NCI-H128 (cell line): Measurements from ENCODE around the gene FAM117A.
A peak's percentile ranks its signal among the peaks of the same experiment; 100 is the strongest.

Source experiments
- DNase-seq: peaks from one replicate; lab custom pipeline; 2025; ENCODE audit not compliant: unreplicated experiment; lab: John Stamatoyannopoulos, UW

The FAM117A gene, protein sequence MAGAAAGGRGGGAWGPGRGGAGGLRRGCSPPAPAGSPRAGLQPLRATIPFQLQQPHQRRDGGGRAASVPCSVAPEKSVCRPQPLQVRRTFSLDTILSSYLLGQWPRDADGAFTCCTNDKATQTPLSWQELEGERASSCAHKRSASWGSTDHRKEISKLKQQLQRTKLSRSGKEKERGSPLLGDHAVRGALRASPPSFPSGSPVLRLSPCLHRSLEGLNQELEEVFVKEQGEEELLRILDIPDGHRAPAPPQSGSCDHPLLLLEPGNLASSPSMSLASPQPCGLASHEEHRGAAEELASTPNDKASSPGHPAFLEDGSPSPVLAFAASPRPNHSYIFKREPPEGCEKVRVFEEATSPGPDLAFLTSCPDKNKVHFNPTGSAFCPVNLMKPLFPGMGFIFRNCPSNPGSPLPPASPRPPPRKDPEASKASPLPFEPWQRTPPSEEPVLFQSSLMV

DNA sequence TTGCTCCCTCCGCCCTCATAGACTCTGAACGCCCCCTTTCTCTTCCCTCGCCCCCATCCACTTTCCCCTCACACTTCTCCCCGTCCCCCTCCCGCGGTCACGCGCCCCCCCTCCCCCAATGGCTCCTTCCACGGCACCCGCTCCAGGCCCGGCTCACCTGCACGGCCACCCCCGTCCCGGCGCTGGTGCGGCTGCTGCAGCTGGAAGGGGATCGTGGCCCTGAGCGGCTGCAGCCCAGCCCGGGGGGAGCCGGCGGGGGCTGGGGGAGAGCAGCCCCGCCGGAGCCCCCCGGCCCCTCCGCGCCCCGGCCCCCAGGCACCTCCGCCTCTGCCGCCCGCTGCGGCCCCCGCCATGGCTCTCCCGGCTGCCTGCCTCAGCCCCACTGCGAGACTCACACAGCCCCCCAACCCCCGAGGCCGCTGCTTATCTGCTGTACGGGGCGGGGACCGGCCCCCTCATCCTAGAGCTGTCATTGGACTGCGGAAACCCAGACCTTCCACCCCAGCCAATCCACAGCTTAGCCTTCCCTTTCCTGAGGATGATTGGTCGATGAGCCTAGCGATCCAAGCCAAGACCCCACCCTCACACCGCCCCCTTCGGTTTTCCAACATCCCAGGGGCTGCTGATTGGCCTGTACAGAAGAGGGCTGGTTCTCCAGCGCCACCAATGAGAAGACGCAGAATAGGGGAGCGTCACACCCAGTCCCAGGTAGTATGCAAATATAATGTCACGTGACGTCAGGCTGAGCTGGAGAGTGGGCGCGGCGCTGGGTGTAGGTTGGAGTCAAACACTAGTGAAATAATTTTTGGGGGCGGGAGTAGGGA is at the start of gene FAM117A:
FAM117A (minus strand) TSS at position 397 of the 824 bp plus-strand sequence; CDS start at position 353, 44 bp downstream.
- DNase-seq, result peak; percentile 93

DNA sequence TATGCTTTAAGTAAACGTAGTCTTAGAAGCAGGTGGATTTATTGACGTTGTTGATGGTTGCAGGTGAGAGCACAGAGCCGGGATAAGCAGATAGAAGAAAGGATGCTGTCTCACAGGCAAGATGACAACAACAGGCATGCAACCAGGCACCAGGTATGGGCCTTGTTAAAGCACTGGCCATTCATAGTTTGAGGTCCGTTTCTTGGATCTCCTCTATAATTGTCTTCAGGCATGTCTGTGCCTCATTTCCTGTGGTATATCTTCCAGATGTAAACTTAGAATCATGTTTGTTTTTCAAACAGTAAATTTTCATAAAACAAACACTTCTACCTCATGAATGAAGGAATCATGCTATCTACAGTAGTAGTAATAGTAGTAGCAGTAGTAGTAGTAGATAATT is 45.1 kb upstream of the FAM117A start:
- DNase-seq, result no peak

DNA sequence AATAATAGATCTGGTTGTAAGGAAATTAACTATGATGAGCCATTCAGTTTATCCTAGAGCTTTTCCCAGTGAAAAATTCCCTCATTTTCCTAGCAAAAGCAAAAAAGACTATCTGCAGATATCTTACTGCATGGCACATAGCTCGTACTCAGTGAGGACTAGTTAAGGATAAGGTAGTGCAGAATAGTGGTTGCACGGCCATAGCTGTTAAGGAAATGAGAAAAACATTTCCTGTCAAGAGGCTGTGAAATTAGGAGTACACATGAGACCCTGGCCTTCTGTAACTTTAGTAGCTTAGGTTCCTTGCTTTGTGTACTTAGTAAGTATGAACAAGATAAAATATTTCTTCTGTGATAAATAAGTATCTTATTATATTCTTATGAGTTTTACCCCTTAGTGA is 34.8 kb upstream of the FAM117A start:
- no peak for DNase-seq

DNA sequence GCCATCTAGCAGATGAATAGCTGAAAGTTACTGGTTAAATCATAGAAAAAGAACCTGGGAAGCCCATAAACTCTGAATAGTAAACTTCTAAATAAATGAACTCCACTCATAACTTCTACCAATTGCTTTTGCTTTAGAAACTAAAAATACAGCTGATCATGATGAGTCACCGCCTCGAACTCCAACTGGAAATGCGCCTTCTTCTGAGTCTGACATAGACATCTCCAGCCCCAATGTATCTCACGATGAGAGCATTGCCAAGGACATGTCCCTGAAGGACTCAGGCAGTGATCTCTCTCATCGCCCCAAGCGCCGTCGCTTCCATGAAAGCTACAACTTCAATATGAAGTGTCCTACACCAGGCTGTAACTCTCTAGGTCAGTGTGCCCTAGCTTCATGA is 34.3 kb upstream of the FAM117A start:
- DNase-seq, result no peak

DNA sequence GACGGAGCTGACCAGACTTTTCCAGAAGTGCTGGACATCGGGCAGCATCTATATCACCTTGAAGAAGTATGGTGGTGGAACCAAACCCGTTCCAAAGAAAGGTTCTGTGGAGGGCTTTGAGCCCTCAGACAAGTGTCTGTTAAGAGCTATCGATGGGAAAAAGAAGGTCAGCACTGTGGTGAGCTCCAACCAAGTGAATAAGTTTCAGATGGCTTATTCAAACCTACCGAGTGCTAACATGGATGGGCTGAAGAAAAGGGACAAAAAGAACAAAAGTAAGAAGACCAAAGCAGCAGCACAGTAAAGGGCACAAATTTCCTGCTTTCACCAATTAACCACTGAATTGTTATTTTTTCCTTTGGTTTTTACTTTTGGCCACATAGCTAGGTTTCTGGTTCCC is 31.4 kb upstream of the FAM117A start:
- no peak for DNase-seq

DNA sequence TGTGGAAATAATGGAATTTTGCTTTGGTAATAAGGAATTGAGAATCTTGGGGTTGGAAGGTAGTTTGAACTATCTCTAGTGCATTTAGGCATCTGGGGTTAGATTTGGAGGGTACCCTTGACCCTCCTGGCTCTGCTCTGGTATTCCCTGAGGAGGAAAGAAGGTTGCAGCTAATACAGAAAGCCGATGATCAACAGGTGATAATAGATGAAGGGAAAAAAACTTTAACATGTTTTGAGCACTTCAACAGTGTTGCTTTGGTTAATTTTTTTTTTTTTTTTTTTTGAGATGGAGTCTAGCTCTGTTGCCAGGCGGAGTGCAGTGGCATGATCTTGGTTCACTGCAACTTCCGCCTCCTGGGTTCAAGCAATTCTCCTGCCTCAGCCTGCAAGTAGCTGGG is 29.4 kb upstream of the FAM117A start:
- no peak for DNase-seq

DNA sequence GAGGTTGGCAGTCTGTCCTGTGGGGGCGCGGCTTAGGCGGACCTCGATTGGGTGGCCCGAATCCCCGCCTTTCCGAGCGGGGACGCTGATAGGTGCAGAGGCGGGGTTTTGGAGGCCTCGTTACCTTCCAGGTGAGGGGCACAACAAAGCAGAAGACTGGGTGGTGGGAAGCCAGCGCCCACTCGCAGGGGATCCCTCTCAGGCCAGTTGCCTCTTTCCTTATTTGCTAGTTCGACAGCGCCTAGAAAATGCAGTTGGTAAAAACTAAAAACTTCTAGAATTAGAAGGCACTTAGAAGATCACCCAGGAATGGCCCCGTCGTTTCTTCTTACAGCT is 25.3 kb upstream of the FAM117A start:
- DNase-seq, result no peak

DNA sequence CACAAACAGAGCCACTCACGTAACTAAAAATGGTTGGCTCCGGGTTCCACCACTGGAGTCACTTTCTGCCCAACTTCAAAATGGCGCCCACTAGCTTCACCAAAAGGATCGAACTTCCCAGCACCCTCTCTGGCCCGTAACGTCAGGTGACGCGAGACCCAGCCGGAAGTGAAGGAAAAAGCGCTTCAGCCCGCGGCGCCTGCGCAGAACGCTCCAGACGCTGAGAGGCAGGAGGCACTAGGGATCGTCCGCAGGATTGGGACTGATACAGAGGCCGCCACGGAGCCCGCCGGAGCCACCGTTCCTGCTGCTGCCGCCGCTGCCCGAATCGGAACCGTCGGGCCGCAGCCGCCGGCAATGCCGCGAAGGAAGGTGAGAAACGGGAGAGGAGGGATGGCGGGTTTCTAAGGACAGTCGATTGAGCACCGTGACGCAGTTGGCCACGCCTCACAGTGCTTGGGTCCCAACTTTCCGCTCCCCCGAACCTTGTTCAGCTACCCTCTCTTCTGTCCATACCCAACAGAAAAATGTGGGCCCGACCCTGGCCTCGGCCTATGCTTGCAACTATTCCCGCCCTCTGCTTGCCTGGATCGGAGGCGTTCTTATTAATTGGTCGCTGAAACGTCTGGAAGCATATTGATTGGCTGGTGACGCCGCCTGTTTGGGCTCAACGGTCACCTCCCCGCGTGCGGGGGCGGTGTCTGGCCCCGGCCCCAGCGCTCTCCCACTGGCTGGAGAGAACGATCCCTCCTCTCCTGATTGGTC is 24.7 kb upstream of the FAM117A start, which contains the start of gene KAT7:
KAT7 (plus strand) TSS at position 204 of the 765 bp plus-strand sequence; CDS start at position 358, 154 bp downstream.
- DNase-seq, result peak; percentile 94

DNA sequence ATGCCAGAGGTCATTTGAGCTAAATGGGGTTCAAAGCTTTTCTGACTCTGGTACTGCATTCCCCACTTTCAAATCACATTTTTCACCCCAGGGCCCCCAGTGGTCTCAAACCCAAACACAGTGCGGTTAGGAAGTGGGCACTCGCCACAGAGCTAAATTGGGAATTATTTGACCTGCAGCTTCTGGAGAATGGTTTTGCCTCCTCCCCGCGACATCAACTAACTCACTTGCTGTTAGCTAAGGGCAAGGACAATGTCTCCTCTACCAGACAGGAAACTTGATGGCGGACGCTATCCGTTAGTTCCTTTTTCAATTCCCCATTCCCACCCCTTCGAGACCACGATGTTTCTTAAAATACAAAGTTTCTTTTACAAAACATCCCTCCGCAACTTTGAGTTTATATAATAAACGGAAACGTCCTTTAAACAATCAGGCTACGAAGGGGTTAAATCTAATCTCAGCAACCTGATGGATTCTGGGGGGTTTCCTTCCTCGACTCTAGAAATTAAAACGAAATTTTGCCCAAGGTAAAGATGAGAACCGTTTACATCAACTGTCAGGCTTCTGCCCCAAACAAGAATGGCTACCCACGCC is 24.1 kb upstream of the FAM117A start:
- no peak for DNase-seq

DNA sequence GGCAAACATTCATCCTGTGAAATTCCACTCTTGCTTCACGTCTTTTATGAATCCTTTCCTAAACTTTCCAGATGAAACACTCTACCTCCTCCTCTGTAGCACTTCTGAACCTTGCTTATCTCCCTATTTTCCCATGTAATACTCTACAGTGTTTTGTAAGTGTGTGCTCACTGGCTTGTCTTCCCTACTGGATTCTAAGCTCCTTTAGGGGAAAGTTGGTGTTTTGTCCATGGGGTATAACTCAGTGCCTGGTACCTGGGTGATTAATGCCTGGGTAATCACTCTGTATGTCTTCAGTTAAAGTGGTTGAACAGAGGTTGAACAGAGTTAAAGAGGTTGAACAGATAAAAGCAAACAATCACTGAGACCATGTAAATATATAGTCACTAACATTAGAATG is 20.7 kb upstream of the FAM117A start:
- DNase-seq, result no peak

DNA sequence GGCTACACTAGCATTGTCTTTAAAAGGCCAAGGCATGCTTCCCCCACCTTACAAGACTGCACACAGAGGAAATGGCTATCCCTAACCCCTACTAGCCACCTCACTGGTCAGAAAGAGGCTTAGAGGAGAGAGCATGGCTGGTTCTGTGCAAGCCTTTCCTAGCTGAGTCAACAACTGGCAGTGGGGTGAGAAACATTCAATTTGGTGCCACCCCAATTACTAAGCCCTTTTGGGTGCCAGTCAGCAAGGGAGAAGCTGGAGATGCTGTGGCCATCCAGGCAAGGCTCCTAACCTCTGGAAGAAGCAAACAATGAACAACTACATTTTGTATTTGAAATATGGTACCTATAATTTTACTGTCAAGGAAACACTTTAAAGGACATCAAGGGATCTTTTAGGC is 19.9 kb upstream of the FAM117A start:
- DNase-seq, result no peak

DNA sequence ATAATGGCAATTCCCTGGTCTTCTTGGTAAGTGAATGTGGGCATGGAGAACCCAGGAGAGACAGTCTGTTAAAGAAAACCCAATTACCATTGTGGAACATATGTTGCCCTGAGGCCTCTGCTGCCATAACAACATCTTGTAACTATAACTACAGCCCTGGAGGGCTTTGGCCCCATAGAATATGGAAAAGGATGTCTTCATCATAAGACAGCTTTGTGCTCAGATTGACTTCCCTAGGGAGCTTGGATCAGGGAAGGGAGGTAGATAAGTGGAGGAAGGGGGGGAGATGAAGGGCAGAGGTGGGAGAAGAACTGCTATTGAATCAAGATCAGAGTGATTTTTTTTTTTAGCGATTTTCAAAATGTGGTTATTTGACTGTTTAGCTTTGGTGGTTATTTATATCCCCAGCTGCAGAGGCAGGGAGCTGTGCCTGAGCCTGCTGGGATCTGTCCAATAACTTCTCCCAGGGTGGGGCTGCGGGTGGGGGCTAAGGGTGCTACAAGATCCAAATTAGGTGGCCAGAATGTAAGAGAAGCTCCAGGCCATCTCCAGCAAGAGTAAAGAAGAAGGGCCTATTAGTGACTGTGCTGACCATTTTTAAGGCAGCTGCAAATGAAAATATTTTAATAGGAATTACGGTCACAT is 19.3 kb upstream of the FAM117A start:
- no peak for DNase-seq

DNA sequence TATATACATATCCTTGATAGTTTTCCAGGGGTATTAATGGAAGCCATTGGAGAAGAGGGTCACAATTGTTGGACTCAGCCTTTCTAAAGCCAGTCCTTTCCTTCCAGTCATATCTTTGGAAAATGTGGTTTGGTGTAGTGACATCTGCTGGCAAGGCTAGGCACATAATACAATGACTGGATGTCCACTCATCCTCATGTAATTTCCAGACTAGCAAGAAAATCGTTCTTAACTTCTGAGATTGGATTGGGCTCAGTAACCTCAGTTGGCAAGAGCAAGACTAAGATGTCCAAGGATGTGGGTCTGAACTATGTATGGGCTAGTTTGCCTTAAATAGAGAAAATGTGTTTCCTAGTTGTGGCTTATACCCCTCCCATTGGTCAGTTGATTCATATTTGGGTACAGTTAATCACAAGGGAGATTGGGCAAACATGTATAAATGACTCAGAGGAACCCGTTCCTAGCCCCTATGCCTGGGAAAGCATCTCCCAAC is 15.9 kb upstream of the FAM117A start:
- DNase-seq, result no peak

DNA sequence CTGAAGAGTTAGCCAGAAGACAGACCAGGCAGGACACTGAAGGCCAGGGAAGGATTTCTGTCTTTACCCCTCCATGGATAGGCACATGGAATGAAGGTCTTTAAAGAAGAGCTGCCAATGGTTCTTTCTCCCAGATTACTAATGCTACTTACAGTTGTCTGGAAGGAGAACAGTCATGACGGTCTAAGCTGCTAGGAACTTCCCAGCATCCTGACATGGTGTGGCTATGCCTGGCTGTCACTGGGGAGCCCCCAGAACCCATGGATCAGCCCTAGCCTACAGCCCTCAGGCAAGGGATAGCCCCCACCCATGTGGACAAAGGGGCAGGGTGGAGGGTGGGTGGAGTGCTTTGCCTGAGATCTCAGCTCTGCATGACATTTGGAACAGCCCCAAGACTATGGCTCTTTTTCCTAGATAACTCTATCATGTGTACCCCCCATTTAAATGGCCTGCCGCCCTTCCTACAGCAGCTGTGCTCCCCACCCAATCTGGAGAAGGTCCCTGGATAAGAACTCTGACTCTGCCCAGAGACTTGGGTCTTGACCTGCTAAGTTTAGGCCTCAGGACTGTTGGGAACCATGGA is 15.3 kb upstream of the FAM117A start:
- no peak for DNase-seq

DNA sequence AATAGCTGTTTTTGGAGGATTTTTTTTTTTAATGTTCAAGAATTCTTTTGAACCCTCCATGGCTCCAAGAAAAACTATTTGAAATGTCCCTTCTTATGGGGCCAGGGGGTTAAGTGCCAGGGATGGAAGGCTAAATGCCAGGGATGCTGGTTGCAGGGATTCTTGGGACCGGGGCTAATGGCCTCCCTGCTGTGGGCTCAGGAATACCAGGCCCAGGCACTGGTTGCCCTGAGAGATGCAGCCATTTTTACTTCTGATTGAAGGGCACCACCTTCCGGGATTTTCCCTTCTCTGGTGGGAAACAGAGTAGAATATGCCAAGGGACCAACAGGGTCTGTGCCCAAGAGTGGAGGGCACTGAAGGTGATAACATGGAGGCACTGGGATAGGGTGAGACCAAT is 13.6 kb upstream of the FAM117A start:
- no peak for DNase-seq

DNA sequence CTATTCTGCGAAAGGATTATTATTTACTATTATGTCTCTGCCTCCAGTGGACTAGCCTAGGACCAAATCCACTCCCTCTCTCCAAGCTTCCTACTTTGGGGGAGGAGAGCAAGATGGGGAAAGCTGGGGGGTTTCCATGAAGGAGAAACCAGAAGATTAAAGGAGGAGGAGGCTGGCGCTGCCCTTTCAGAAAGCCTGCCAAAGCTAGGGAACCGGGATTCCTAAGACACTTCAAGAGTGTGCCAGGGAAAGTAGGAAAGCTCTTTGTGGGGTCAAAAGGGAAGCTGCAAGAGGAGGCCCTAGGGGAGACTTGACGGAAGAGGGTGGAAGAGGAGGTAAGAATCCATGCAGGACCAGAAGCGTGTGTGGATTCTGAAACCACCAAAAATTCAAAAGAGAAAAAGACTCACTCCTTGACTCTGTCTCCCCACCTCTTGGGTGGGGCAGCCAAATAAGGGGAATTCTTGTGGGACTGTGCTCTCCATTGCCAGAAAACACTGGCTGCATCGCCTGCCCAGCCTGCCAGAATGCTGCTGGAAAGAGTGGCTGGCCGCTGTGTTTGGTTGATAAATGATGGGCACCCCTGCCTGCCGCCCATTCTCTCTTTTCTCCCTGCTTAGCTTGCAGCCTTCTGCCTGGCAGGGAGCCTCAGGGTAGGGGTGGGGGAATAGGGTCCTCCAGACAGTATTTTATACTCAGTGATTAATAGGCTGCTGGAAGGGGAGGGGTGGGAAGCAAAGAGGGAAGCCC is 12.8 kb upstream of the FAM117A start:
- no peak for DNase-seq

DNA sequence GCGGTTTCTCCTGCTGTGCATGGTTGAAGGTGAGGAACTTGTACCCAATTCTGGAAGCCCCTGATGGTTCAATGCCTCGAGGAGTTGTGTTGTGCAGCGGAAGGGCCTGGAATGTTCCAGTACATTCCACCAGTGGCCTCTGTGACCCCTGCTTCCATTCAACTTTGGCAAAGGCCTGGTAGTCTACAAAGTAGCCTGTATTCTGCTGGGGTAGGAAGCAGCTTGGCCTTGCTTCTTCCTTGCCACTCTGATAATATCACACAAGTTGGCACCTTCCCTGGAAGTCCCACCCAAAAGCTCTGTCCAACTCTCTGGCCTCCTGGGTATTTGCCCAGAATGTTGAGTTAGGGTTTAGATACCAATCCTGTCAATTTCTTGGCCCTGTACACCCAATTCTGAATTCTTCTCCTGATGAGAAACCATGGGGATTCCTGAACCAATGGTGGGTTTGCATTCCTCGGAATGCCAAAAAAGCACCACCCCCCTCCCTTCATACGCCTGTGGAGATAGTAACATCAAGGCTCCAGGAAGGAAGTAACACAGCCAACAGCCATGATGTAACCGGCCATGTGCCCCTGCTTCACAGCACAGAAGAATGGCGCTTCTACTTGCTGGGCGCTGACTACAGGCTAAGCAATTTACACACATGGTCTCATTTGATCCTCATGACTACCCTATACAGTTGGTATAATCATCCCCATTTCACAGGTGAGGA is 11.8 kb upstream of the FAM117A start:
- DNase-seq, result no peak

DNA sequence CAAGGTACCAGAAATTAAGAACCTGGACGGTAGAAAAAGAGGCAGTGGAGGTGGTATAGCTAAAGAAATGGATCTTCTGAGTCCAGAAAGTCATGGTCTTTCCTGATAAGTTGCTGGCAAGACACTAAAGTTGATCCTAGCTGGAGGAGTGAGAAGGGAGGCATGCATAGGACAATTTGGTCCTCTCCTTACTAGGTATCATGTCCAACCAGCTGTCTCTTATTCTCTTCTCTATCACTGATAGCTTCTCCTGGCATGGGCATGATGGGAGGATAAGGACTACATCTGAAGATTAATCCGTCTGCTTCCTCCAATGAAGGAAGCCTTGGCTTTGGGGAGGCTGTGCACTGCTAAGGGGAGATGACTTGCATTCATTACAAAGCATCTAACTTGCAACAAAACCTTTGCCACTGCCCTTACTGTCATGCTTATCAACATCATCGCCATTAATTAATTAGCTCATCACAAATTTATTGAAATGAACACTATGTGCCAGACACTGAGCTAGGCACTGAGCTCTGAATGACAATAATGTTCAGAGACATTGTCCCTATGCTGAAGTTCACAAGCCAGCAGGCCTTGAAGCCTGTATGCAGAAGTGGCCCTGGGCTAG is 3.1 kb upstream of the FAM117A start:
- no peak for DNase-seq
